Cerebellar cortex (tissue), 1 donor: Measurements from ENCODE around the gene THUMPD3.
A peak's percentile ranks its signal among the peaks of the same experiment; 100 is the strongest.

ENCODE experiments used
- DNase-seq: peaks from one replicate; pipeline ENCODE4 v3.0.0-alpha.2; 2015; ENCODE audit warnings: low spot score

THUMPD3 gene

DNA sequence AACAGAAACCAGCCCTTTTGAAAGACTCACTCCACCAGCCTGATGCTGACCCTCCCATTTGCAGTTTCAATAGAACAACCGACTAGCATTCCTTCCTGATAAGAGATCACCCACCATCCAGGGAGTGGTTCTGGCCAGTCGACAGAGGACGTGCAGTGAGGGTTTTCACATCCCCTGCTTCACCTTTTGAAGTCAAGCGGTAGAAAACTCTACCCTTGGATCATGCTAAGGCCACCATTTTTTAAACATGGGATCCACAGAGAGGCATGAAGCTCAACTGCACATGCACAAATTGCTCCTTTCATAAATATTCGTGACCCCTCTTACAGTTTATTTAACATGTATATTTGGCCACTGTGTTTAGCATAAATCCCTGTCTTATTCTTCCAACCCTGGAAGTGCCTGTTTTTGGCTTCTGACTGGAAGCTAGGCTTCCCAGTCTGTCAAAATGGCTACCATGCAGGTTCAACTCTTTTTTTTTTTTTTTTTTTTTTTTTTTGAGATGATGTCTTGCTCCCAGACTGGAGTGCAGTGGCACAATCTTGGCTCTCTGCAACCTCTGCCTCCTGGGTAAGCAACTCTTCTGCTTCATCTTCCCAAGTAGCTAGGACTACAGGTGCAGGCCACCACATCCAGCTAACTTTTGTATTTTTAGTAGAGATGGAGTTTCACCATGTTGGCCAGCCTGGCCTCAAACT lies 1.0 kb upstream of the THUMPD3 start:
- DNase-seq: no peak

DNA sequence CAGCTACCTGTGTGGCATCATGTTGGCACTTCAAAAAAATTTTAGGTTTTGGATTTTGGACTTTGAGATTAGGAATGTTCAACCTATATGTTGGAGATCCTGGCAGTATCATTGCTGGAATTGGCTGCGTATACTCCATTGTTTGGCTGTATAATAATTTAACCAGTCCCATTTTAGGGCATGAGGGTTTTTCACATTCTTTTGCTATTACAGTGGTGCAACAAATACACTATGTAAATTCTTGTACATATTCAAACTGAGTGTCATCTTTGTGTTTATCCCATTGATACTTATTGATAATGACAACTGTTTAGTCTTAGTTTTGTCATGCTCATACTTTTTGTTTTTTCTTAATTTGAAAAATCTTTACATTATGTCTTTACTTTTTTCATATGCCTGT lies 6.7 kb downstream of the THUMPD3 start:
- no peak for DNase-seq

DNA sequence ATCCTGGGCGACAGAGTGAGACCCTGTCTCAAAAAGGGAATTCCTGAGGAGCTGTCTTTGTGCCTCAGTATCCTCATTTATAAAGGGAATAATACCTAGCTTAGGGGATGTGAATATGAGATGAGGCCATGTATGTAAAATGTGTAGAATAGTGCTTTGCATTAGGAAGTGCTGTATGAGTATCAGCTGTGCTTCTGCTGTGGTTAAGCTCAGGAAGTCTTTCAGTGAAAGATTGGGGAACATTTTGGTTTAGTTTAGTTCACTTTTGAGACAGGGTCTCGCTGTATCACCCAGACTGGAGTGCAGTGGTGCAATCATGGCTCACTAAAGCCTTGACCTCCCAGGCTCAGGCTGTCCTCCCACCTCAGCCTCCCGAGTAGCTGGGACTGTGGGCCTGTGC lies 10.6 kb downstream of the THUMPD3 start:
- DNase-seq: no peak

DNA sequence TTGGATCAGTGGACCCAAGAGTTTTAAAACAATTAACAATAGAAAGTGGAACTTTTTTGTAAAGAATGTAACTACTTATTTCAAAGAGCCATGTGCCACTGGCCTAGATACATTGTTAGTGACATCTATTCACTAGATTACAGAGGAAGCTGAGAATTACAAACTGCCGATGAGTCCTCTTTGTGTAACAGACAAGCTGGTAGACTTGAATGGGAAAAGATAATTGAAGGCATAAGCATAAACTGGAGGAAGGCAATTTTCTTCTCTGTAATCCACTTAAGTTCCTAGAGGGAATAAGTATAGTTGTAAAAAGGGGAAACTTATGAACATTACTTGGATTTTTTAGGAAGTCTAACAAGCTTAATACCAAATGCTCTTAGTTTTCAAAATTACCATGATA lies 15.1 kb downstream of the THUMPD3 start:
- DNase-seq: no peak

DNA sequence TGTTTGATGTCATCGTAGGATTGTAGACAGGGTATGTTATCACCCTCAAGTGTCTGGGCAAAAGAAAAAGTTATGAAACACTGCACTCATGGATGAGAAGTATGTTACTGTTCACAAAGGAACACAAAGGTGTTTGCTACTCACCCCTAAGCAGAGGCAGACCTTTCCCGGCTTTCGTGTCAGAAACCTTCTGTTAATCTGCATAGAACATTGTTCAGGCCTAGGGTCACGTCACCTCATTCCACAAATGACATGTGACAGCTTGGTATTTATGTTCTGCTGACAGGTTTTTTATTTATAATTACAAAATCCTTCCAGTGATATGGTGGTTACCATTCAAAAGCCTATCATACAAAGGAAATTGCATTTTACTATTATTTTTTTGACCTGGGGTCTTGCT lies 16.5 kb downstream of the THUMPD3 start:
- DNase-seq: no peak

DNA sequence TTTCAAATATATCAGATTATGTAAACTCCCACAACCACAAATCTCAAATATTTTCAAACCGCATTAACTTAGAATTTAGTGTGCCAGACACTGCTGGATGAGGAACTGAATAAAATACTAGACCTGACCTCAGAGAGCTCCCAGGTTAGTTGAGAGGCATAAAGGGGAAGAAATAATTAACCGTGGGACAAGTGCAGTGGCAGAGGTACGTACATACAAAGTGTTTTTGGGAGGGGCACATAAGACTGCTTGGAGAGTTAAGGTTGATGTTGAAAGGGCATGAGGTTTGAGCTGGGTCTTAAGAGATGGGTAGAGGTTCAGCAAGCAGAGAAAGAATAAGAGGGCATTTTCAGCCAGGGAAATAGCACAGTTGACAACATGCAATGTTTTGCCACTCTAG lies 17.2 kb downstream of the THUMPD3 start:
- DNase-seq: no peak

DNA sequence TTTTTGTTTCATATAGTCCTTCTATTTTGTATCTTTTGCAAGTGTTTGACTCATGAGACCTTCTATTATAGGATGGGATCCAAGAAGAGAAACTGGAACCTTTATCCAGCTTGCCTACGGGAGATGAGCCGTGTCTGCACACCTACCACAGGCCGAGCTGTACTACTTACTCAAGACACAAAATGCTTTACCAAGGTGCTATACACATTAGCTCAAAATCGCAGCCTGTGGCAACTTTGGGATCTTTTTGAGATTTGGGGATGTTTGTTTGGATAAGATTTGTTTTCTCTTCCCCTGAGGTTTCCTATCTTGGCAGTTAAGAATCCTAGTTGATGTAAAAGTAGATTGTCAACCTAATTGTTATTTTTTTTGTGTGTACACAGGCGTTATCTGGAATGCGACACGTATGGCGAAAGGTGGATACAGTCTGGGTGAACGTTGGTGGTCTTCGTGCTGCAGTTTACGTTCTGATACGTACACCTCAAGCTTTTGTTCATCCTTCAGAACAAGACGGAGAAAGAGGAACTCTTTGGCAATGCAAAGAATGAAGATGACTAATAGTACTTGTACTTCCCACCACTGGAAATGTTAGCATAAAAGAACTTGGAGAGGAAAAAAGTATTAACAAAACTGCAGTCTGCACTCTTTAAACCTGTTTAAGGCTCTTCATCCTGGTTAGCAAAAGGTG lies 21.4 kb downstream of the THUMPD3 start:
- DNase-seq: no peak

DNA sequence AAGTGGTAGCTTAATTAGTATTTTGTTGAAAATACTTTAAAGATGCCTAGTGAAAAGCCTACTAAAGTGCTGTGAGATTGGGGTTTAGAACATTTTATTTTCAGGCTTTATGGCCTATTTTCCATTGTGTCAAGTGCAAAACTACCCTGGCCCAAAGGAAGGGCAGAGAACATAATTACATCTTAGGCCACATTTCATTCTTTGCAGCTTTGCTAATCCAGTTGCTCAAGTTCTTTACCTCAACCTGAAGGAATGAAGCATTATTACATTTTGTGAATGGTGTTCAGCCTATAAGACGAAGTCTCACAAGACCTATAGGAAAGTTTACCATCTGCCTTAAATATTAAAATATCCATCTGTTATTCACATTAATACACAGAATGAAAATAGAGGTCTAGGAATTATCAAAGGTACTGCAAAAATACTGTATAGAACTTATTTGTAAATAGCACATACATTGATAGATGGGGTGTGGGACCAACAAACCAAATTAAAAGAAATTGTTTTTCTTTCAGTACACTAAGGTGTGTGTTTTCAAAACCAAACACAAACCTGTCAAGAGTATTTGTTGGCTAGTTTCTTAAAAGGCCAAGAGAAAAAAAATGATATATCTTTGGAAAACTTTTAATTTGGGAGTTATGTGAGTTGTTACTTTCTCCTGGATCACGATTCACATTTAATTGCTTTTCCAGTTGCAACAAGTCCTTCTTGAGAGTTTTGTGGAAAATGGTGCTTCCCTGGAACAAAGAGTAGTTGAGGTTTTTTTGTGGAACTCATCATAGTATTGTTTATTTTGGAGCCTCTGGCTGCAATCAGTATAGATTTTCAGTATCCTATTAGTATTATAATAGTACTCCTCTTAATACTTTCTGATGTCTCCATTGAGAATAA lies 22.6 kb downstream of the THUMPD3 start:
- no peak for DNase-seq

DNA sequence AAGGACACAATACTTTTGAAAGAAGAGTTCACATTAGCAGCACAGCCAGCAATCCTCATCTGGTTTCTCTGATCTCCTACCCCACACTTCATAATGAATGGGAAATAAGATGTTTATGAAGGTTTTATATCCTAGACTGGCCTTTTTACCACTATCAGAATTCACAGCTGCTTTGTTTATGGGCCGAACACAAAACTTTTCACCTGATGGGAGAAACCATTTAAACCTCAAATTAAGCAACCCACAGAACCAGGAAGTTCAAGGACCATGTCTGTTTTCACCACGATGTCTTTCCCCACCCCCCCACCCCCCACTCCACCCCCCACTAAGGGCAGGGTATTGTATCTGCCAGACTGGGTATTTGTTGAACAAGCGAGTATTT lies 23.2 kb downstream of the THUMPD3 start:
- no peak for DNase-seq

DNA sequence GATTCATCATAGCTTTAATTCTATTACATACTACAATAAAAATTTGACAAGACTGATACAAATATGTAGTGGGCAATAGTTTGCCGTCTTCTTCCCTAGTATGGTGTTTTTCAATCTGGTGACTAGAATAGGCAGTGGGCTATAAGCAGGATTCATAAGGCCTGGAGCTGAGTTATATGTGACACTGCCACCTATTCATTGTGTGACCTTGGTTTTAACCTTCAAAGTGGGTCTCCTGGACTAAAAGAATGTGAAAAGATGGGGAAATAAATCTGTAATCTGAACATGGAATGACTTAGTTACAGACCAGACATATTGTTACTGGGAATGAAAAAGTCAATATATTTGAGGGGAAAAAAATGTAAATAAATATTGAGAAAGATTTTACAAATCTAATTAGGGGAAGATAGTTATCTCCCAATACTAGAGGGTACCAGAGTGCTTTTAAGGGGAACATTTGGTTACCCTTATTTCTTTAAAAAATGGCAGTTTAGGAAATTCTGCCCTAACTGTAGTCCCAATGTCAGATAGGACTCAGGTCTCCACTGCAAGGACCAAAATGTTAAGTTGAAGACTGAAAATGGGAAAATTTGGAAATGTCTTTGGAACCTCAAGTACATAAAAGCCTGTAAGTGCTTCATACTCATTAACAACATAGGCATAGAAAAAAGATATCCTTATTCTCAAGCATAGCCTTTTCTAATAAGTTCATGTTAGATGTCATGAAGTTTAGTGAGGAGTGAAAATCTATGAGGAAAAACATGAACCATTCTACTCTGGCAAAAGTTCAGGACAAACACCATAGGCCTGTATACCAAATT lies 23.9 kb downstream of the THUMPD3 start:
- DNase-seq: no peak

DNA sequence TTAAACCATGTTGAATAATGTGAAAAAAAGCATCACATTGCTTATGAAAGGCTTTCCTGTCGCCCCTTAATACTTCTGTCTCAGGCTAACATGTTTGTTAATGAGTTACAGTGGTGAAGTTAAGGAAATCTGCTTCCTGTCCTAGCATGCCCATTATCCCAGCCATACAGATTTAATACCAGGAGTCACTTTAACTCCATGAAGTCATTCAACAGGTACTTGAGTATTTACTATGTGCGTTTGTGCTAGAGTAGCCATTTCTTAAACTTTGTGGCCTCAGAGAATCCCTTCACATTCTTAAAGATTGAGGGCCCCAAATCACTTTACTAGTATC lies 24.4 kb downstream of the THUMPD3 start:
- DNase-seq: no peak

DNA sequence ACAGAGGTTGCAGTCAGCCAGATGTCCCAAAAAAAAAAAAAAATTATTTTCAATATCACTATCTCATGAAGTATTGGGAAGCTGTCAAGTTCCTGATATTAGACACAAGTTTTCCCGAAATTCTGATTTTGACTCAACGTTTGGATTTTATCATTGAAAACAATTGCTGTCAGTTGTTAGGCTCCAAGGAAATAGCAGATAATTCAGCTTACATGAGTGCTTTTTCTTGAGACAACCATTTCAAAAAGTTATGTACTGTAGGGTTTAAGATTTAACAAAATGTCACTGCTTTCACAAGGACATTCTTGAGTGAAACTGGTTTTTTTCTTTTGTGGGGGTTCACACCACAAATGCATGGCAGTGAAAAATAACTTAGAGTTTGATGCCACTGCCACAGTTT lies 25.3 kb downstream of the THUMPD3 start:
- no peak for DNase-seq

DNA sequence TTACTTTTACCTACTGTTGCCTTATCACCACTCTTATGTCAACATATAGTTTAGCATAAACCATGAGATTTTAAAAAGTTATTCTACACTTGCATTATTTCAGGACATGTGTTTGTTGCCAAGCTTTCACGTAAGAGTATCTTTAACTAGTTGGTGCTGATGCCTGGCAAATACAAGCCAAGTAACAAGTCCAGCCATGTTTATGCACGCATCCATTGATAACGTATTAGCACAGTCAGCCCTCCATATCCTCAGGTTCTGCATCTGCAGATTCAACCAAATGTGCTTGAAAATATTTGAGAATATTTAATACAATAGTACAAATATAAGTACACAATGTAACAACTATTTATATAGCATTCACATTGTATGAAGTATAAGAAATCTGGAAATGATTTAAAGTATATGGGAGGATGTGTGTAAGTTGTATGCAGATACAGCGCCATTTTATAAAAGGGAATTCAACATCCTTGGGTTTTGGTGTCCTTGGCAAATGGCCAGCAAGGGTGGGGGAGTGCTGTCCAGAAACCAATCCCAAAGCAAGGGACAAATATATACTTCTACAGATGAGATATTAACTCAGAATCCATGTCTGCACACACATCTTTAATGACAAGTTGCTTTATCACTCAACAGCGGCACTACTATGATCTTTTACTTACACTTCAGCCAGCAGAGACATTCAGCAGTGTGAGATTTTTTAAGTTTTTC lies 25.9 kb downstream of the THUMPD3 start:
- DNase-seq: no peak

DNA sequence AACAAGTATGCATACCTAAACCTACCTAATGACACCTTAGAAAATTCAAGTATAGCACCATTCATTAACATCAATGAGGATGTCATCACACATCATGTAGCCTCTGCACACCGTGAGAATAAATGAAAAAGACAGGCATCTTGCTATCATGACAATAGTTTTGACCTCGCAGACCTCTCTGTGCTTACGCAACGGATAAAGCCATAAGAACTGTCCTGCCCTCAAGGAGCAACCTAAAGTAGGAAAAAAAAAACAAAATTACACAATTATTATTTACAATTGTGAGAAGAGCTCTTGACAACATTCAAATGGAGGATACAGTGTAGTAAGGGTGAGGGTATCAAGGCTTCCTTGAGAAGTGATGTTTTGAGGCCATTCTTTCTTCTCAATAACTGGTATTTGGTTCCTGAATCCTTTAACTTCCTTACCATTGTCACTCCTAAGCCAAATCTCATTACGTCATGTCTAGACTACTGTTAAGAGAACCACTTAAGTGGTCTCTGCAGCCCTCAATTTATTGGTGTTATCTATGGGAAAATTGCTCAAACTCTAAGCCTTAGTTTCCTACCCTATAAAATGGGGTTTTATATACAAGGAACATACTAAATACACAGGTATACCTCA lies 27.5 kb downstream of the THUMPD3 start:
- DNase-seq: no peak

DNA sequence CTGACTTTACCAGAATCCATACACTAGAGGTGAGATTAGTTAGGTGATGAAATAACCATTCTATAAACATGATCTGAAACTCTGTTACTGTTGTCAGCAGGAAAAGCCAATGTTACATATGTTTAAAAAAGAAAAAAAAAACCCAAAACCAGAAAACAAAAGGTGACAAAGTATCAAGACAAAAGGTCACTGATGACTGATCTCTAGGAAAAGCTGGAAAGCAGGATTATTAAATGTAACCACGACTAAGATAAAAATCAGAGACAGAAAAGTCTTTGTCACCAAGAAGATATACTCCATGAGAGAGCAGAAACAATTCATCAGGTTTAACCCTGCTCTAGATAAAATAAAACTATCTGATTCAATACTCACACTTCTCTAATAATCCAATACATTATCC lies 29.2 kb downstream of the THUMPD3 start:
- DNase-seq: no peak

DNA sequence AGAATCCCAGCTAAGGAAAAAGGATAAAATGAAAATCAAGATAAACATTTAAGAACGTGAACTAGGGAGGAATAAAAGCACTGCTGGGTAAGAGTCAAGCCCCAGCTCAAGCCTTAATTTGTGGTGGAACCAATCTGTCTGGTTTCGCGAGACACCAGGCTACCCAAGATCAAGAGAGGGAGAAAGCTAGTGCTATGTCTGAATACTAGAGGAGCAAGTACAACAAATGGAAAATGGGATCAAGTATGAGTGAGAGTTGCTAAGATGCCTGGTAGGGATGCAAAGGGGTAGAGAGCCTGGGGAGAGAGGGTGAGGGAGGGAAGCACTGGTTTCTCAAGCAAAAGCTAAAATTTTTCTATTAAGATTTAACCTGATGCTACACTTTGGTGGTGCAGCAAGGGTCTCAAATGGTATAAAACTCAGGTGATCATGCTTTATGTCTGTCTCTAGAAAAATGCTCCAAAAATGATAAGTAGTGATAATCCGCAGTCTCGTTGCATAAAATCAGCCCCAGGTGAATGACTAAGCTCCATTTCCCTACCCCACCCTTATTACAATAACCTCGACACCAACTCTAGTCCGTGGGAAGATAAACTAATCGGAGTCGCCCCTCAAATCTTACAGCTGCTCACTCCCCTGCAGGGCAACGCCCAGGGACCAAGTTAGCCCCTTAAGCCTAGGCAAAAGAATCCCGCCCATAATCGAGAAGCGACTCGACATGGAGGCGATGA lies 32.9 kb downstream of the THUMPD3 start:
- DNase-seq: no peak

DNA sequence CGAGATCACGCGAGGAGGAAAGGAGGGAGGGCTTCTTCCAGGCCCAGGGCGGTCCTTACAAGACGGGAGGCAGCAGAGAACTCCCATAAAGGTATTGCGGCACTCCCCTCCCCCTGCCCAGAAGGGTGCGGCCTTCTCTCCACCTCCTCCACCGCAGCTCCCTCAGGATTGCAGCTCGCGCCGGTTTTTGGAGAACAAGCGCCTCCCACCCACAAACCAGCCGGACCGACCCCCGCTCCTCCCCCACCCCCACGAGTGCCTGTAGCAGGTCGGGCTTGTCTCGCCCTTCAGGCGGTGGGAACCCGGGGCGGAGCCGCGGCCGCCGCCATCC lies 33.4 kb downstream of the THUMPD3 start:
- DNase-seq: peak; percentile 92

DNA sequence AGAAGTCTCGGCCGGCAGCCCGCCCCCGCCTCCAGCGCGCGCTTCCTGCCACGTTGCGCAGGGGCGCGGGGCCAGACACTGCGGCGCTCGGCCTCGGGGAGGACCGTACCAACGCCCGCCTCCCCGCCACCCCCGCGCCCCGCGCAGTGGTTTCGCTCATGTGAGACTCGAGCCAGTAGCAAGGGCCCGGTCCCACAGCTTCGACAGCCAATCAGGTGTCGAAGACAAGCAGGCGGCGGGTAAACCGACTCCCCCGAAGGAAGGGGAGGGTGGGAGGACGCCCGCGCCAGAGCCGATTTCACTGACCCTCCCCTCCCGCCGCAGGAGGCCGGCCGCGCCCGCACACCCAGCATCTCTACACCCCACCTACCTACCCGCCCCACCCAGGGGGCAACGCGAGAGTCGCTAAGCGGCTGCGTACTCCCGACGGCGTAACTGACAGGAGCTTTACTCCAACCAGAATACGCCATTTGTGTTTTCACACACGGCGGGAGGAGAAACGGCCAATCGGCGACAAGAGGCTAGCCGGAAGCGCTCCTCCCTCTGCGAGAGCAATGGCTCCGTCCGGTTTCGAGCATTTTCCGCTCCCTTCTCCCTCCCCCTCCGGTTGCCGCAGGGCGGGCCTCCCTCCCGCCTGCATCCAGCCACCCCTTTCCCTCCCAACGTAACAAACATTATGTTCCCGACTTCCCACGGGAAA lies 33.9 kb downstream of the THUMPD3 start:
- peak; percentile 99 for DNase-seq

DNA sequence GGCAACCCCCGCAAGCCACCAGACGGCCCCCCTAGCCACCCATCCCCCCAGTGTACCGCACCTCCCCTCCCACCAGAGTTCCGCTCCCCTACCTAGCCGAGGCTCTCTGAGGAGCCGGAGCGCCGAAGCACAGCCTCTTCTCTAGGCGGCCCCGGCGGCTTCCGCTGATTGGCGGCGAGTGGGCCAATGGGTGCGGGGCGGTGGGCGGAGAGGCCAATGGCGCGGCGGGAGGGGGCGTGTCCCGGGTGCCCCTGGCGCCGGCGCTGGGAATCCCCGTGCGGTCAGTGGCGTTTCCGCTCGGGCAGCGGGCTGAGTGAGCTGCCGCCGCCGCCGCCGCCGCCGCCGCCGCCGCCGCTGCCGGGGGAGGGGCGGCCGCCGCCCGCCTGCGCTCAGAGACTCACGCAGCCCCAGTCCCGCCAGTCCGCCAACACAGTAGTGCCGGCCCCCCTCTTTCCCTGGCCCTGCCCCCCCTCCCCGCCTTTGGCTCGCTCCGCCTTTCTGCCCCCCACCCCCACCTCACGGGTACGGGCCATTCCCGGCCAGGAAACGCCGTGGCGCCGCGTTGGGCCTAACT lies 34.6 kb downstream of the THUMPD3 start, which contains the start of gene SETD5:
Gene SETD5 (plus strand): TSS at position 284 of the 574 bp plus-strand sequence. CDS start 31,324 bp downstream, outside the sequence.
- peak; percentile 95 for DNase-seq
